Spleen (tissue), 7 donors: Measurements from ENCODE around the gene KRT85.

Source experiments
- CTCF ChIP-seq, 11 experiments: fragments of 200-600 bp in 7 of 11; fragments of 450-650 bp in 4 of 11; sonication (generic) in 4 of 11; IDR thresholded peaks in 8 of 11; conservative IDR thresholded peaks in 3 of 11; 1 replicate in 7 of 11; 2 replicates in 4 of 11; pipeline versions ENCODE4 v1.4.0 to v1.8.0; 2016 to 2021; ENCODE audit warnings: antibody characterized with exemption in 11 of 11, inconsistent platforms in 4 of 11, mild to moderate bottlenecking in 1 of 11
- POLR2A ChIP-seq, 3 donors: fragments of 450-650 bp; IDR thresholded peaks; one replicate each; pipeline ENCODE4 v1.5.1; 2017; ENCODE audit warnings: antibody characterized with exemption in 3 of 3, mild to moderate bottlenecking in 1 of 3
- POLR2AphosphoS5 ChIP-seq, 3 donors: sonication (generic); formaldehyde crosslinking; IDR thresholded peaks; one replicate each; pipeline ENCODE4 v1.5.1; 2017; ENCODE audit warnings: antibody characterized with exemption in 3 of 3
- donor health status: DM: no; HTN: no; CAD: no; lungs with moderate emphysema.
- donor health status: DM: no; HTN: no; CAD: no.
- donor health status: DM: no; HTN: no; CAD: no.

GRCh38 chr12:52364061-52364460 lies 3.2 kb downstream of the KRT85 start:
- TF ChIP-seq CTCF (IDR thresholded peaks at IDR 0.05 in 8 of 11, conservative IDR thresholded peaks at IDR 0.05 in 3 of 11) (no peak), POLR2AphosphoS5 (IDR thresholded peaks at IDR 0.05) (no peak), POLR2A (IDR thresholded peaks at IDR 0.05) (no peak)
